ENCODE data around the gene CHSY1.

DNA sequence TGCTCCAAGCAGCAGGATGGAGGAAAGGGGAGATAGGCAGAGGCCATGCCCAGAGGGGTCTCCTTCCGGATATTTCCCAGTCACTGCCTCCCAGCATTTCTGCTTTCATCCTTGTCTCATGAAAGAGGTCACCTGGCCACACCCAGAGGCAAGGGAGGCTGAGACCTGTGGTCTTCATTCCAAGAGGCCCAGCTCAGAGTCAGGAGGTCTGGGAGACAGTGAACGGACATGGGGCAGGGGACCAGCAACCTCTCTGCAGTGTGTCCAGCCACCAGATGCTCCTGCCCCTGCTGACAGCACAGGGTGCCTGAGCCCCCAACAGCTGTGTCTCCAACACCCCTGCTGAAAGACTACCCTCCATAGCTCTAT, 111.2 kb downstream of the CHSY1 start:
- TF ChIP-seq CTCF (IDR thresholded peaks at IDR 0.05) (no peak), POLR2A (IDR thresholded peaks at IDR 0.05) (no peak)
